Inflammatory macrophage (primary cell): ENCODE results near the gene COX6A1.
A peak's percentile ranks its signal among the peaks of the same experiment; 100 is the strongest.
"Not testable (repeated sequence)": the region's sequence is repeated elsewhere in the genome, so short reads cannot be mapped to it uniquely, and the experiment has no call there.

Experiments used
- DNase-seq, 2 donors: peaks; one replicate each; pipeline ENCODE4 v3.0.0-alpha.2; 2020 to 2022

COX6A1 gene

DNA sequence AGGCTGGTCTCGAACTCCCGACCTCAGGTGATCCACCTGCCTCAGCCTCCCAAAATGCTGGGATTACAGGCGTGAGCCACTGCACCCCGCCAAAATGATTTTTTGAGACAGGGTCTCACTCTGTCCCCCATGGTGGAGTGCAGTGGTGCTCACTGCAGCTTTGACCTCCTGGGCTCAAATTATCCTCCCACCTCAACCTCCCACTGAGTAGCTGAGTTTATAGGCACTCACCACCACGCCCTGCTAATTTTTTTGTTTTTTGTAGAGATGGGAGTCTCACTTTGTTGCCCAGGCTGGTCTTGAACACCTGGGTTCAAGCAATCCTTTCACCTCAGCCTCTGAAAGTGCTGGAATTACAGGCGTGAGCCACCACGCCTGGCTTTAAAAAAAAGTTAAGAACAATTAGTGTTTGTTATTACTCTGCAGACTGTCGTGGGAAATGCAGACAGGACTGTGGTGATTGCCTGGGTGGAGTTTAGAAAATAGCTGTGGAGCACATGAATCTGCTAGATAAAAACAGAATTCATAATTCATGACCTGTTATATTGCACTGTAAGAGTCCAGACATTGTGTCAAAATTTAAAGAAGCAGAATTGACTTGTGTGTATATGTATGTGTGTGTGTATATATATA, 9.2 kb upstream of the COX6A1 start:
- no peak for DNase-seq

DNA sequence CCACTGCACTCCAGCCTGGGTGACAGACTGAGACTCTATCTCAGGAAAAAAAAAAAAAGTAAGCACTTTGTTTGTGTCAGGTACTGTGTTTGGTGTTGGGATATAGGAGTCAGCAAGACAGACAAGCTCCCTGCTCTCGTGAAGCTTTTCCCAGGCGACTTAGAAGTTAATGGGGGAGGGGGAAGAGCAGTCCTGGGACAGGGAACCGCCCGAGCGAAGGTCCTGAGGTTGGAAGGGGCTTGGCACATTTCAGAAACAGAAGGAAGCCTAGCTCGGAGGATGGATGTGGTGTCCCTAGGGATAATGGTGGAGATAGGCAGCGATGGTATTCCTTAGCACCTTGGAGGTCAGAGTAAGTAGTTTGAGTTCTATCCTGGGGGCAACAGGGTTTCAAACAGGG, 8.5 kb upstream of the COX6A1 start:
- DNase-seq = no peak

- DNase-seq = no peak
These were observed 5.0 kb upstream of the COX6A1 start for GRCh38 chr12:120432772-120433525.

- DNase-seq = no peak
These were observed 734 bp downstream of the COX6A1 start for GRCh38 chr12:120438495-120439198.

DNA sequence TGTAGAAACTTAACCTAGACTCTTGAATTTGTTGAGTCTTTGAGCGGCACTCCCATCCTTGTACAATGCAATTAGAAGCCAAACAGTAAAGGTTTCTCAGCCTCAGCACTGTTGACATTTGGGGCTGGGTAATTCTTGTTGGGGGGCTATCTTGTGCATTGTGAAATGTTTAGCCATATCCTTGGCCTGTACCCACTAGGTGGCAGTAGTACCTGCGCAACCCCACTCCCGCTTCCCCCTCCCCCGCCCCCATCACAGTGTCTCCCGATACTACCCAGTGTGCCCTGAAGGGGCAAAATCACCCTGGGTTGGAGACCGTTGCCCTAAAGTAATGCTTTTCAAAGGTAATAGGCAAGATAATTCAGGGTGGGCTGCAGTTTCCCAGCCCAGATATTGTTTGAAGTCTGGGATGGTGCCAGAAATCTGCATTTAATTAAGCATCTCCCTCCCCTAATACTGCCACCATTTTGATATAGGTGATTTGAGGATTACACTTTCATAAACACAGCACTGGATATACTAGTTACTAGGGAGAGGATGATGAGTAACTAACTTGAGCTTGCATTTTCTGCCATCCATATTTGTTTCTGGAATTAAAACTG, 1.8 kb downstream of the COX6A1 start:
- DNase-seq = peak; percentile 31 to 47

- no peak for DNase-seq
These were observed 6.8 kb downstream of the COX6A1 start for GRCh38 chr12:120444676-120445075.

GRCh38 chr12:120445911-120446843, 8.3 kb downstream of the COX6A1 start, which contains the start of the genes GATC and TRIAP1:
Gene GATC, plus strand, starts transcription at chr12:120446444. Its CDS starts 37 bp downstream, at chr12:120446481.
Gene TRIAP1, minus strand, starts transcription at chr12:120446384. Its CDS starts 12 bp downstream, at chr12:120446372.
- DNase-seq = peak; percentile 87

- DNase-seq = not testable (repeated sequence)
These were observed 8.9 kb downstream of the COX6A1 start for GRCh38 chr12:120446844-120447178.

GRCh38 chr12:120447992-120448391, 10.1 kb downstream of the COX6A1 start:
- no peak for DNase-seq

DNA sequence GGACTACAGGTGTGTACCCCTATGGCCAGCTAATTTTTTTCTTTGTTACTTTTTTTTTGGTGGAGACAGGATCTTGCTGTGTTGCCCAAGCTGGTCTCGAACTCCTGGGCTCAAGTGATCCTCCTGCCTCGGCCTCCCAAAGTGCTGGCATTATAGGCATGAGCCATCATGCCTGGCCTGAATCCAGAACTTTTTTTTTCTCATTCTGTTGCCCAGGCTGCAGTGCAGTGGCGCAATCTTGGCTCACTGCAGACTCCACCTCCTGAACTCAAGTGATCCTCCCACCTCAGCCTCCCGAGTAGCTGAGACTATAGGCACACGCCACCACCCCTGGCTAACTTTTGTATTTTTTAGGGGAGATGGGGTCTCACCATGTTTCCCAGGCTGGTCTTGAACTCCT, 14.6 kb downstream of the COX6A1 start:
- DNase-seq = not testable (repeated sequence)

GRCh38 chr12:120453060-120453750, 15.3 kb downstream of the COX6A1 start:
- DNase-seq = no peak

- peak; percentile 29 to 44 for DNase-seq
These were observed 16.1 kb downstream of the COX6A1 start for GRCh38 chr12:120453977-120454376.

DNA sequence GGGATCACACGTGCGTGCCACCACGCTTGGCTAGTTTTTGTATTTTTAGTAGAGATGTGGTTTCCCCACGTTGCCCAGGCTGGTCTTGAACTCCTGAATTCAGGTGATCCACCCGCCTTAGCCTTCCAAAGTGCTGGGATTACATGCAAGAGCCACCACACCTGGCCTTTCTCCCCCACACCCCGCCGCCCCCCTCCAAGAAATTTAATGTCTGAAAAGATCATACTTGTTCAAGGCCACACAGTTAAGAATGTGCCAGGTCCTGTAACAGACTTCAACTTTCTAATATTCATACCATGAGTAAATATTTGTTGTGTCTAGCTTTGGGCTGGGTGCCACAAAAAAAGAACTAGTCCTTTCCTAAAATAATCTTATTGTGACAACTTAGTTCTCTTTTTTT, 17.4 kb downstream of the COX6A1 start:
- no peak for DNase-seq

- DNase-seq = no peak
These were observed 19.2 kb downstream of the COX6A1 start for GRCh38 chr12:120457133-120457532.

GRCh38 chr12:120460157-120460556, 22.2 kb downstream of the COX6A1 start:
- no peak for DNase-seq

GRCh38 chr12:120462099-120462640, 24.3 kb downstream of the COX6A1 start:
- no peak for DNase-seq

GRCh38 chr12:120463712-120464111, 25.8 kb downstream of the COX6A1 start:
- no peak for DNase-seq

- DNase-seq = no peak
These were observed 27.8 kb downstream of the COX6A1 start for GRCh38 chr12:120465756-120466155.

GRCh38 chr12:120466560-120467315, 28.8 kb downstream of the COX6A1 start:
- peak; percentile 45 to 53 for DNase-seq

DNA sequence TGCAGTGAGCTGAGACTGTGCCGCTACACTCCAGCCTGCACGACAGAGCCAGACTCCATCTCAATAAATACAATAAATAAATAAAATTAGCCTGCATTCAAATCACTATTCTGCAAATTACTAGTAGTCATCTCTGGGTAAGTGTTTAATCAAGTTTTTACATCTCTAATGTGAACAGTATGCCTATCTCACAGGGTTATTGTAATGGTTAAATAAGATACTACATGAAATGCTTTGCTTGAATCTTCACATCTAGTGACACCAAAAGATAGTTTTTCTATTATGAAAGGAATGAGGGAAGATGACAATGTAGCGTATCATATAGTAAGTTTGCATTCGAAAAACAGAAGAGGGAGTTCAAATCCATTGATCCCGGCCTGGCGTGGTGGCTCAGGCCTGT, 29.5 kb downstream of the COX6A1 start:
- DNase-seq = no peak
